DMS 273 (cell line): ENCODE data around the gene EGLN3.
"Not testable (repeated sequence)": the region's sequence is repeated elsewhere in the genome, so short reads cannot be mapped to it uniquely, and the experiment has no call there.

Source experiments
- DNase-seq: peaks from one replicate; lab custom pipeline; 2025; ENCODE audit not compliant: unreplicated experiment; lab: John Stamatoyannopoulos, UW

Gene EGLN3

DNA sequence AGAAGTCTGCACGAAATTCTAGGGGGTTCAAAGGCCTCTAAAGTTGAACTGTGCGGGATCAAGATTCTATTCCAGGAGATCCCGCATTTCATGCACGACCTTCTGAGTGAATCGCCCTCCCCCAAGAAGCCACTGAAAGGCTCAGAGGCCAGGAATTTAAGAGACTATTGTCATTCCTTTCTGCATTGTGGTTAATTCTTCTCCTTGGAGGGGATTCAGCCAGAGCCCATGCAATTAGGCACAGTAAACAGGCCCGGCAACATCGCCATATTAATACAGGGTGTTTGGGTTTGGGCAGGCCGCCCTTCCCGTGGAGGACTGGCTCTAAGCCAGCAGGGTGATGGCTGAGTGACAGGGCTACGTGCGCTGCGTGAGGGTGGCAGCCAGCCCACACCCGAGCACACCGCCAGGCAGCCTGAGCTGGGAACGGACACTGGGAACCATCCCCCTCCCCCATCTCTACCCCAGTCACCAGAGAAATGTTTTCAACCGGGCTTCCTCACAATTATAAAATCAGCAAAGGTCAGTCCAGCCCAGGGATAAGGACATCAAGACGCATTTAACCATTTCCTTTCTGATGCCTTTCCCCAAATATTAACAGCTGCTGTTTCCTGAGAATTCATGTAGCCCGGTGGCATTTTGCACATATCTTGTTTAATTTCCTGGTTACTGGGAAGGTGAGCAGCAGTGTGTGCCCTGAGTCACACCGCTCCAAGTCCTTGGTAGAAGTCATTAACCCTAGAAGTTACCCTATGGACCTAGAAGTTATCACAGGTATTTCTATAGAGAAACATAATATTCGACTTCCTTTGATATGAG is 12.5 kb downstream of the EGLN3 start:
- peak; percentile 95 for DNase-seq

DNA sequence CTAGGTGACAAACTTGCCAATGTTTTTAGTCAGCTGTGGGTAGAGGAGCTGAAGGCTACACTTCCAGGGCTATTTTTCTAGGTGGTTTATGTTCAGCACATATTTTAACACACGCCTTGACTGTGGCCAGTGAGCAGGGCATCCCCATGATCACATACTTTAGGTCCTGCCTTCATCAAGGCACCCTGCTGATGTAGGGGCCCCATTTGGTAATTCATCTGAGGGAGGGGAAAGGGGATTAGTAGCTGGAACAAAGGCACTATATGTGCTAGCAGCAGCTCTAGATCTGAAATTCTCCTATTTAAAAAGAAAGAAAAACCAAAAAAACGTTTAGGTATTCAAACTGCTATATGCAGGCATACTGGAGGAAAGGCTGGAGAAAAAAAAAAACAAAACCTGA is 14.5 kb downstream of the EGLN3 start:
- DNase-seq: no peak

DNA sequence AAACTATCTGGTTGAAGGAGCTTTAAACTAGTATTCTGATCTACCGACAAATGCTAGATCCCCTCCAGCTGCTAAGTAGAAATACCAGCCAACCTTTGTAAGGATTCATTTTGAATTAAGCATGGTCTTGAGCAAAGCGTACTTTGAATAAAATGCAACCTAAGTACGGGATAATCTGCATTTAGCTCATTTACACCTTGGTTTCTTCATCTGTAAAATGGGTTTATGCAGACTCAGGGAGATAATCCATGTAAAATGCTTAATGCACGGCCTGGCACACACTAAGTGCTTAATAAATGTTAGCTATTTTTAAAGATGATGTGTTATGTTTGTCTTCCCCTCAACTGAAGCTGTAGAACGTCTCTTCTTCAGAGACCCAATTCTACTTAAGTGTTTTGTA is 15.9 kb downstream of the EGLN3 start:
- no peak for DNase-seq

DNA sequence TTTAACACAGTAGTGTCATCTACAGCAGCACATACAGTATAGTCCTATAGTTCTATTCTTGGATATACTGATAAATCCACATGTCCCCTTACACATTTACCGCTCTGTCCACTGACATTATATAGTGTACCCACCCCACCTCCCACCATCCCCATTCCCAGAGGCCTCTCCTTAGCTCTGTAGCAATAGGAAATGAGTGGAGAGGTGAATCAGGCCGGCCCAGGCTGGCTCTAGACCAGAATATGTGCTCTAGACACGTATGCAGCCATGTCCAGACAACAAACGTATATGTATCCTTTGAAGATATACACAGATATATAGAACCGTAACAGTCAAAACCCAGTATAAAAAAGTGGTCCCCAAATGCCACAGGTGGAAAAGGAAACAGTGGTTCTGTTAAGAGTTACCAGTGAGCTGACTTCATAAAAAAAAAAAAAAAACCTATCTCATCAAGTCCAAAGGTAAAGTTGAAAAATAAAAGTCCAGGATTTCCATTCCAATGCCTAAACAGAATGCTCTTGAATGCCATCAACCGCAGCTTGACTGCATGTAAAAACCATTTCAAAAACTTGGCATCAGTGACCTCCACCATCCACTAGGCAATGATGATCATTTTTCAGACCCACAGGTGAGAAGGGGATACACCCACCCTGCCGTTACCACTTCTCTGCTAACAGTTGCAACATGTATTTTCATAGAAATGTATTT is 16.7 kb downstream of the EGLN3 start:
- DNase-seq: no peak

DNA sequence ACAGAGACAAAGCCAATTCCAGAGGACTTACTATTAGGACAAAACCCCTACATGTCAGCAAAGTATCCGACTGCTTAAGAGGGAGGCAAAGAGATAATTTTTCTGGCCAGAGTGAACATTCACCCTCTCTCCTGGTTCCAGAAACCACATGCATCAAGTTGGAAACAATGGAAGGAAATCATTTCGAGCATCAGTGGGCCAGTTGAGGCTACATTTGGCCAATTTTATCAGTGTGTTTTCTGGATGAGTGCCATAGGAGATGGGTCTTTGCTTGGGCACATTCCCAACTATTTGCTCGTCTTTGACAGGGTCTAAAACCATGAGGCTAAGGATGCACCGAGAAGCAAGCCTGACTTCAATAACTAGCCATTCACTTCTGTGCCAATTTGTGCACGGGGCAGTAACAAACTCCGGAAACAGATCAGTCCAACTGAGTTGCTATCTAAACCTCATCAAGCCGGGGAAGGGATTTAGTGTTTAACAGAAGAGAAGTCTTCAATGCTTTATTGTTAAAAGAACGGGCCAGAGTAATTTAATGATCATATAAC is 17.4 kb downstream of the EGLN3 start:
- DNase-seq: peak; percentile 55

DNA sequence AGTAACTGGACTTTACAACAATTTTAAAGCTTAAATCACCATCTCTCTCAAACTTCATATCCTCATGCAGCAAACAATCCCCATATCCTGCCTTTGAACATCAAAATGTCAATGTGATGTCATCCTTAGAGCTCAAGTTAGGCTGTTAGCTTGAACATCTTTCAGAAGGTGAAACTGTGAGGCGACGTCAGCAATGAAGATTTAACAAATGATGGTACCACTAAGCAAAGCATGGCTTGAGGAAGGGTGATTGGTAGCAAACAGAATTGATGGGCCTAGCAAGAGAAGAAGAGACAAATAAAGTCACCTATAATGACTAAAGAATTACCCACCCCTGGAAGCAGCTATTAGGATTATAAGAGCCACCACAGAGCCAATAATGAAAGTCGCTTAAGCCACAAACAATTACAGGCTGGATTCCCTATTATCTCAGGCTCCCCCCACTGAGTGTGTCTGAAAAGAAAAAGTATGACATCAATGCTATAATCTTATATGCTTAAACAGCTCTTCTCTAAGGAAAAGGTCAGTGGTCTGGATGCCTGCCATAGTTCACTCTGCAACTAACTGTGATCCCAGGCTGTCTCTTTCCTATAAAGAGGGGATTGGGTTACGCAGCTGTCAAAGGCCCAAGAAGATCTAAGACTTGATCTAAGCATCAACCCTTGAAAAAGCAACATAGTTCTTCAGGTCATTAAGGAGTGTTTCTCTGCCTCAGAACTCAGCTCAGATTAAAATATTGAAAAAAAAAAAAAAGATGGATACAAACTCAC is 18.1 kb downstream of the EGLN3 start:
- peak; percentile 77 for DNase-seq

DNA sequence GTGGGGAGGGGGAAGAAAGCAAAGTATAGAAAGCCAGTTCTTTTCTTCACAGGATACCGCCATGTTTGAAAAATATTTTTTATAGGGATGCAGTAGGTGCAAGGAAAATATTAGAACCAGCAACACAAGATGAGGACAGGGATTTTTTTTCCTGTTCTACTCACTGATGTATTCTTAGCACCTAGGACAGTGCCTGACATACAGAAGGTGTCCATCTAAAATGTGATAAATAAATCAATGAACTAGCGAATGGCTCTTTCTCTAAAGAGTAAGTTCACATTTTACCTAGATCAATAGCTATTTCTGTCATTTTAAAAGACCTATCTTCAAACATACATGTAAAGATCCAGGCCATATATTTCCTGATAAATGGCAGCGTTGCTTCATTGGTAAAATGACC is 18.8 kb downstream of the EGLN3 start:
- DNase-seq: no peak

DNA sequence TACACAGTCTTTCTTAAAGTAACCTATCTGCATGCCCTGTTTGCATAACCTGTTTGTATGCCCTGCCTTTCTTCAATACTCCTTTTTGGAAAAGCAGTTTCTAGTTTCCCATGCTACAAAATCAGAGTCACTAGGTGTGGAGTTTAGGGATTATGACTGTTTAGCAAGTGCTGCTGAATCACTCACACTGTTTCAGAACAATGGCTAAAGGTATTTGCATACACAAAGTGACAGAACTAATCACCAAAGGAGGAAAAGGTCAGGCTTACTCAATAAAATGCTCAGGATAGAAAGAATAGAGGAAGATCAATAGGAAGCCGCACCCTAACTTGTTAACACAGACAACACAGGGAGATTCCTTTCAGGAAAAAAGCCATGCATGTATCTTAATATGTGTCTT is 19.4 kb downstream of the EGLN3 start:
- DNase-seq: no peak

DNA sequence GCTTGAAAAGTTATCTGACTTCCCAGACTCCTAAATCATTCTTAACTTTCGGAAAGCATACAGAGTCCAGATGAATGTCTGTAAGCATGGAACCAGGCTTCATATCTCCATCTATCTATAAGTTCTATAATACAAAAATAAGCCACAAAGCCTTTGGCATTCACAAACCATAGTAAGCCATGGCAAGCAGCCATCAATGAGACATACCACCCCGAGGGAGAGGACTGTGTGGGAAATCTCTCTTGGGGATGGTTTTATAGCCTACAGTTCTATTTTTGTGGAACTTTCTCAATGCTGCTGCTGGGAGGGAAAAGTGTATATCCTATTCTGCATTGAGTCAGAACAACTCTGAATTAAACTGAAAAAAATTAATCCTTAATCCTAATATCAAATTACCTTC is 20.4 kb downstream of the EGLN3 start:
- DNase-seq: no peak

DNA sequence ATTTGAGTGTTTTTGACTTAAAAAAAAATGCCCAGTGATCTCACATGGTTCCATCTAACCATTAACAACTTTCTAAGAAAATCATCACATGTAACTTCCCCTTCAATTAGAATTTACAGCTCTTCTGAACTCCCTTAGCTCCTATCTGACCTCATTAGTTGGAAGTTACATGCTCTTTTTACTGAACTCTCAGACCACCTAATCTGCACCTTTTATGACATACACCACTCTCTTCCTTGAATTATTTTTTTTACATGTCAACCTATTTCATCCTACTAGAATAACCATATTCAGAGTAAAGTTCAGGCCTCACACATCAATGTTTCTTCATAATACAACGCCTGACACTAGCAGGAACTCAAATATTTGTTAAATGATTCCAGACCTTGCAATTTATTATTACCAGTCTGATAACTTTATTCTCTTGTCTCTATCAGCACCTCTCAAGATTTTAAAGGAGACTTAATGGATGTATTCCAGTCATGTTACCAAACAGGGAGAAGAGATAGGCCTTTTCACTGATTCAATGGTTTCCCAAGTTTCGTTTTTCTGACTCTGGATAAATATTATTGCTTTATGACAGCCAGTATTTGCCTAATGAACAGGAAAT is 21.0 kb downstream of the EGLN3 start:
- no peak for DNase-seq

DNA sequence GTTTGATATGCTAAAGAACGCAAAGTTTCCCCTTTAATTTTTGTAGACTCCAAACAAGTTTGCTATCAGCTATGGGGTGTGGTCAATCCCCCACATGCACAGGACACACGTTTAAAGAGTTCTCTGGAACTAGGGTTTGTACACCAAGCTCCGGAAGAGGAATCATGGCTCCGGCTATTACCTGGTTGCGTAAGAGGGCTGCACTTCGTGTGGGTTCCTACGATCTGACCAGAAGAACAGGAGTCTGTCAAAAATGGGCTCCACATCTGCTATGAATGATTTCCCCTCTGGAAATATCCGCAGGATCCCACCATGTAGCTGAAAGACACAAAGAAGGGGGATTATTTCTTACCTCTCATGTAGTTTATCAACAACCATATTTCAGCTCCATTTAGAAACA is 22.0 kb downstream of the EGLN3 start:
- DNase-seq: no peak

DNA sequence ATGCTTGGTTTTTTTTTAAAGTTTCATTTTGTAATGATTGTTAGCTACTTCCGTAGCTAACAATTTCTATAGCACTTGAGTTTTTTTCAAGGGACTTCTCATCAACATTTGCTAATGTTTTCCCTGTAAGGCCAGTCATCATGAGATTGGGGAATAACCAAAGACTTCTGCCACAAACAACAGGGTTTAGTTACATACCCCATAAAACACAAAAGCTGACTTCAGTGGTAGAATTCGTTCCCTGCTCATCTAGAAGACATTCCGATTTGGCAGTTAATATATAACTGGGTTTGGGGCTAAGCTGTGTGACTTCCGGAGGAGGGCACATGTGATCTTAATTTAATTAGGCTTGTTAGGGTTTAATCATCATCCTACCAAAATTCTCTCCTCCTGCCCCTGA is 22.9 kb downstream of the EGLN3 start:
- DNase-seq: no peak

DNA sequence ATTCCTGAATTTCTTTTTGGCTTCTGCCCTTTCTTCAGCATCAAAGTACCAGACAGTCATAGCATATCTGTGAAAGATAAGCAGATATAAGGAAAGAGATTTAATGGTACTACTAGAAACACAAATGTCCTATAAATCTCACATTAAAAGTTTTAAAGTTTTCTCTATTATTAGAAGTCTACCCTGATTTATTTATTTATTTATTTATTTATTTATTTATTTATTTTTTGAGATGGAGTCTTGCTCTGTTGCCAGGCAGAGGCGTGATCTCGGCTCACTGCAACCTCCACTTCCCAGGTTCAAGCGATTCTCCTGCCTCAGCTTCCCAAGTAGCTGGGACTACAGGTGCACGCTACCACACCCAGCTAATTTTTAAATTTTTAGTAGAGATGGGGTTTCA is 23.9 kb downstream of the EGLN3 start:
- not testable (repeated sequence) for DNase-seq

DNA sequence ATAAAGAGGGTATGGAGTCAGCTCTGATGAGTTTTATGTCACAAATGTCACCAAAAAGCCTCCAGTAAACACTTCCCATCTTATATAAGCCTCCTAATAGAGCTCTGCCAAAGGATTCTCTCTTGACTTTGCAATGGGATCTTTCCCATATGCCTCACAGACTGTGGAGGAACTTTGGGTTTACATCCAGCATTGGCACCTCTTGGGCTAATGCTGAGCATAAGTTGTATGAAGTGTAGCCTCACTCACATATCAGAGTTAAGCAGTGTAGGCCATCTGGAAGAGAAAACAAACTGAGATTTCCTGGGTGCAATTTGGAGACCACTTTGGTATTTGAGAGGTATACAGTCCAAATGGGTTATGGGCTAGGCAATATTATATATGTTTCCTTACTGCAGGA is 24.9 kb downstream of the EGLN3 start:
- DNase-seq: no peak

DNA sequence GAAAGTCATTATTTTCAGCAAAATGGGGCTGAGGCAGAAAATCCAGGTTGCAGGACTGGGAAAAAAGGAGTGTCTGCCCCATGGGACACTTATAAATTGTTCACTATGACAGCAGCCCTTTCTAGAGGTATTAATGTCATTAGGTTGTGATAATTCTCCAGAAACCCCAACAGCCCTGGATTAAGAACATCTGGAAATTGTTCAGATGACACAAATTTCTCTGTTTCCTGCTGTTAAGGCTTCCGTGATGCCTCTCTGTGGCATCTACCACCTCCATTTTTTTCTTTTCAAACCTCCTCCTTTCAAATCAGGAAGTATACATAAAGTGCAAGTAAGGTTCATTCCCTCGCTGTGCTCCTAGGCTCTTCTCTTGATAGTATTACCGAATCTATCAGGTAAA is 25.6 kb downstream of the EGLN3 start:
- no peak for DNase-seq

DNA sequence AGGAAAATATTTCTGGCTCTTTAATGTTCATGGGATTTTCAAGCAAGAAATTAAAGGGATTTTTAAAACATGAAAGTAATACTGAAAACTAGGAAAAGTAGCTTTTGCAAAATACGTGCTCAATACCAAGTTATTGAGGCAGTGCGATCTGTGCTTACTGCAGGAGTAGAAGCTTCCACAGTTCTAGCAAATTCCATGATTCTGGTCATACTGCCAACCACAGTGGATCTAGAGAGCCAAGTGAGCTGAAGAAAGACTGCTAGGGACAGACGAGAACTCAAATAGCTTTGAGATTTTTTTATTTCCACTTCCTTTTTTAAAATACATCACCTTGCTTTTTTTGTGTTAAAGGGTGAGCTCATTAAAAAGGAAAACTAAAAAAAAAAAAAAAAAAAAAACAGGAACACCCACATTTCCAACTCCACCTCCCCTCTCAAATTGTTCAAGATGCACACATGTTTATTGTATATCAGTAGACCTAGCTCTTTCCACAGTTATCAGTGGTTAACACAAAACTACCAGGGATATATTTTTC is 26.2 kb downstream of the EGLN3 start:
- no peak for DNase-seq

DNA sequence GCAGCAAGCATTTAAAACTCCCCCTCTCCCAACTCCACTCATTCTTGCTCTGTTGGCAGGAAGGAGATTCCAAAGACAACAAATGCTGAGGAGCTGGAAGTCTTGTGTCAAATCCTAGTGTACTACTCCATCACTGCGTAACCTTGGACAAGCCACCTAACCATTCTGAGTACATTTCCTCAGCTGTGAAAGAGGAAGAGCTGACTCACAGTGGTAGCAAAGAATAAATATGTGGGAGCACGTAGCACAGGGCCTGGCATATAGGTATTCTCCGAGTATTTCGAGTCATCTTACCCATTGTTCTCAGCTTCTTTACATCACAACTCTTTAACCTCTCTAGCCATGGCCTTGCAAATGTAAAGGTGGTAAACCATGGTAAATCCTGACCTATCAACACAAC is 28.7 kb downstream of the EGLN3 start:
- no peak for DNase-seq

DNA sequence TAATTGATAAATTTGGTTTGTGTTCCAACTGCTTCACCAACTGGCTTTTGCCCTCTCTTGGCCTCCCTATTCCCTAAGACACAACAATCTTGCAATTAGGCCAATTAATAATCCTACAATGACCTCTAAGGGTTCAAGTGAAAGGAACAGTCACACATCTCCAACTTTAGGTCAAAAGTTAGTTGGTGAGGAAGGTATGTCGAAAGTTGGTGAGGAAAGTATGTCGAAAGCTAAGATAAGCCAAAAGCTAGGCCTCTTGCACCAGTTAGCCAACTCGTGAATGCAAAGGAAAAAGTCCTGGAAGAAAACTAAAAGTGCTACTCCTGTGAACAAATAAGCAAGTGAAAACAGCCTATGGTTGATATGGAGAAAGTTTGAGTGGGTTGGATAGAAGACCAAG is 32.6 kb downstream of the EGLN3 start:
- no peak for DNase-seq

DNA sequence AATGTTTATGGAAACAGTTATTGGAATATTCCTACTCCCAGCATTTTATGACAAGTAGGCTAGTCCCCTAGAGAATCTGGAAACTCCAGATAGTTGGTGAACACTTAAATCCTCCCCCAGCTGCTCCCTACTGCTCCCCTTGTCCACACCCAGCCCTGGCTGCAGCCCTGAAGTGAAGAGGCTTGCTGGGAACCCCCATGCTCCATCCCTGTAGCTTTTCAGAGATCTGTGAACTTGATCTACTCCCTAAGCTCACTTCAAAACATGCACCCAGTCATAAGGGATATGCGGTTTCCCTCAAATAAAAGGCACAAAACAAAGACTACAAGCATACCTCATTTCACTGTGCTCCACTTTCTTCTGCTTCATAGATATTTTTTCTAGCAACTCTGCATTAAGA is 33.2 kb downstream of the EGLN3 start:
- peak; percentile 51 for DNase-seq

DNA sequence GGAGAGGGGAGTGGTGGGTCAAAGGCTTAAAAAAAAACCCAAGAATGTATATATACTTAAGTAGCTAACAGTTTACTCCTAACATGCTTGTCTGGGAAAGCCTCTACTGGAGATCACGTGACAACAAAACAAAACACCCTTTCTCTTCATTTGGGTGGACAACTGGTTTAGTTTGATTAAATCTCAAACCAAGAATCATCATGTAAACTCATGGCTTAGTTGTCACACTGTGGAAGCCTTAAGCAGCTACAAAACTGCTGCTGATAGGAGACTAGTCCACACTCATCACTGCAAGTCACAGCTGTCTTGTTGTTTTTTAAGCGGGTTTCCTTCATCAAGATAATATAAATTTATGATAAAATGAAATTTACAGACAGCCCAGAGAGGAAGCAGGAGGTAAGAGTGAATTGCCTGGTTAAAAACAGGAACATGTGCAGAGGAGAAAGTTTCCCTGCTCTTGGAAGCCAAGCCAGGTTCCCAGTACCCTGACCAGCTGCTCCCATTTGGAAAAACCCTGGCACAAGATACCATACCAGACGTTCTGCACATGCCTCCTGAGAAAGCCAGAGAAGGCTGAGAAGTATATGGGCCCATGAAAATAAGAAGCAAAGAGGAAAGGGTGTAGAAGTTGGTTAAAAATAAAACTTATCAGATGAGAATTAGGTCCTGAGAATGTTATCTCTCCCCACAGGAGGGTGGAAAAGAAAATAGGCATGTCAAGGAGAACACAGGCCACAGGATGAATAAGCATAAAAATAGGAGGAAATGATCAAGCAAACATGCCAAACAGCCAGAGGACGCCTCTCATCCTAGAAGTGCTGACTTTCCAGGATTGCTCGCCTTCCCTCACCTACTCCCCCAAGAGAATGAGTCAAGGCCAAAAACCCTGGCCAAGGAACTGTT is 34.0 kb downstream of the EGLN3 start:
- peak; percentile 92 for DNase-seq
